D721Med (cell line): ENCODE results near the gene ACTL7A.

ENCODE experiments used
- DNase-seq: peaks from one replicate; pipeline ENCODE4 v3.0.0; 2011; ENCODE audit warnings: low spot score; ENCODE audit not compliant: insufficient read length
- FAIRE-seq: peaks from 2 replicates; lab custom pipeline; 2011; peaks lifted over from hg19 to GRCh38; lab: Jason Lieb, UNC
- TF ChIP-seq, protein P1 (sequence below): IDR thresholded peaks from 2 replicates; pipeline ENCODE4 v1.5.1; 2012; ENCODE audit warnings: mild to moderate bottlenecking, control low read depth; ENCODE audit not compliant: insufficient read depth; ENCODE audit errors: missing control alignments

Gene ACTL7A

DNA sequence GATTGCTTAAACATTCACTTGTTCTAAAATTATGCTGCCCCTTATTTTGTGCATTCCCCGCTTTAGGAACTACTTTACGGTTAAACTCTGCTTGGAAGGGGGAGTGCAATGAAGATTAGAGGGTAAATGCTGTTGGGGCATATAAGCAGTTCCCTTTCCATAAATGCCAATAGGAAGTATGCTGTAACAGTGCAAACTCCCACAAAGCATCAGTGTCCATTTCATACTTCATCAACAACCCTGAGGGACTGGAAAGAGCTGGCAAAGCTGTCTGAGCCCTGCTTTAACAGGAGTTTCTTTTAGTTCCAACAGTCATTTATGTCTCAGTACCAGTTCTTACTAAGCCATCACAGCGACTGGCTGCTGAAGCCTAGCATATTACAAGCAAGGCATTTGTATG lies 1.8 kb downstream of the ACTL7A start:
- FAIRE-seq (no peak), DNase-seq (no peak)
- TF ChIP-seq, protein P1, sequence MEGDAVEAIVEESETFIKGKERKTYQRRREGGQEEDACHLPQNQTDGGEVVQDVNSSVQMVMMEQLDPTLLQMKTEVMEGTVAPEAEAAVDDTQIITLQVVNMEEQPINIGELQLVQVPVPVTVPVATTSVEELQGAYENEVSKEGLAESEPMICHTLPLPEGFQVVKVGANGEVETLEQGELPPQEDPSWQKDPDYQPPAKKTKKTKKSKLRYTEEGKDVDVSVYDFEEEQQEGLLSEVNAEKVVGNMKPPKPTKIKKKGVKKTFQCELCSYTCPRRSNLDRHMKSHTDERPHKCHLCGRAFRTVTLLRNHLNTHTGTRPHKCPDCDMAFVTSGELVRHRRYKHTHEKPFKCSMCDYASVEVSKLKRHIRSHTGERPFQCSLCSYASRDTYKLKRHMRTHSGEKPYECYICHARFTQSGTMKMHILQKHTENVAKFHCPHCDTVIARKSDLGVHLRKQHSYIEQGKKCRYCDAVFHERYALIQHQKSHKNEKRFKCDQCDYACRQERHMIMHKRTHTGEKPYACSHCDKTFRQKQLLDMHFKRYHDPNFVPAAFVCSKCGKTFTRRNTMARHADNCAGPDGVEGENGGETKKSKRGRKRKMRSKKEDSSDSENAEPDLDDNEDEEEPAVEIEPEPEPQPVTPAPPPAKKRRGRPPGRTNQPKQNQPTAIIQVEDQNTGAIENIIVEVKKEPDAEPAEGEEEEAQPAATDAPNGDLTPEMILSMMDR, result no peak

DNA sequence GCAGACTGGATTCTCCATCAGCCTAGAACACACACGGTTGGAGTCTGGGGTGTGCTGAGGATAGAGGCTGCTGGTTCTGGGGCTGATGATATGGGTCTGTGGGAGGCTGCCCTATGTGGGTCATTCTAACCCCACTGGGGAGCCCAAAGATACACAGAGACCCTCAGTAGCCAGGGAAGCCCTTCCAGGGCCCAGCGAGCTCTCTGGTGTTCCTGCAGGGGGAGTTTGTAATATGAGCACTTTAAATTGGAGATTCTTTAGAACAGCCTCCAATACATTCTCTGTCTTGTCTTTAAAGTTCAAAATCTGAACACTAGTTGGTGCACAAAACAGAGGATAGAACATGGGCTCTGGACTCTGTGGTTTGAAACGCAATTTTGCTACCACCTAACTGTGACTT lies 2.4 kb downstream of the ACTL7A start:
- DNase-seq (no peak), FAIRE-seq (no peak)
- TF ChIP-seq, protein P1, result no peak

DNA sequence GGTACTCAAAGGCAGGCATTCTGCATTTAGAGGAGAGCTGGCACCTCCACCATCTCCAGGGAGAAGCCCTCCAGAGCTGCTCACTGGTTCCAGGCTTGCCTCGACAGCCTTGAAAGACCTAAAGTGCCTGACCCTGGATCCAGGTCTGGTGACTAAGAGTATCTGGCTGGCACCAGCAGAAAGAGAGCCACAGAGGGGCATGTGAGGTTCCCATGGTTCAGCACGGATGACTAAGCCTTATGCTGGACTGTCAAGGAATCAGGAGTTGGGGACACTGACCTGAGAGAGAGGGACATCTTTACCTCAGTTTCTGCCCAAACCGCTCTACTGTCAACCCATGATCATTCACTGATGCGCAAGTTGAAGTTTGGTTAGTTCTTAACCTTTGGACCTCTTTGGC lies 3.0 kb downstream of the ACTL7A start:
- TF ChIP-seq, protein P1, result no peak
- FAIRE-seq, result no peak

DNA sequence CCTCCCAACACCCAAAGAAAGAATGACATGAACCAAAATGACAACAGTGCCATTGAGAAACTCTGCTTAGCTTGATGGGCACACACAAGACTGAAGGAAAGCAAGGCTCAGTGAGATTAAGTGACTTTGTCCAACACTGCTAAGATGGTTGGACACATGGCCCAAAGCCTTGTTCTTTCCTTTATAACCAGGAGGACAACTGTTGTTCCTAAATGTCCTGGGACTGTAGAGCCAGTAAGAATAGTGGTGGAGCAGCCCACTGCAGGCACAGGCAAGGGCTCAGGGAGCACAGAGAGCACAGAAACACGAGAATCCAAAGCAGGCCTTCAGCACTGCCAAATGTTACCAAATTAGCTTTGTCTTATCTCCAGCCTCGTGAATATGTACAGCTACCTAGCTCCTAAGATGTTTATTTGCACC lies 3.9 kb downstream of the ACTL7A start:
- TF ChIP-seq, protein P1, result no peak
- FAIRE-seq (no peak), DNase-seq (no peak)

More for the DNA sequence above, 3.0 kb downstream of the ACTL7A start:
- DNase-seq, result no peak

DNA sequence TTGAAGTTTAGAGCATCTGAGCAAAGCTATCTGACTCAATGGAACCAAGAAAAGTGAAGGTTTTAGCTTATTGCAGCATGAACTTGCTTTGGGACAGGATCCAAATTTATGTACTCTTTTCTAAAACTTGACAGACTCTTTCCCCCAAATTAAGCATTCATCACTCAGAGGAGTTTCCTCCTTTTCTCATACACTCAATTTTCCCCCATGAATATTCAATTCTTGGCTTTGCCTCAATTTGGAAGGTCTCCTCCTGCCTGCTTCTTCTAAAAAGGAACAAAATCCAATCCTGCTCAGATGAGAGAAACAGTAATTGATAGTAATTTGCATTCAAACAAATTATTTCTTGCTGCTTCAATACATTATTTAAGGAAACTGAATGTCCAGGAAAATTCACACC lies 5.0 kb downstream of the ACTL7A start:
- DNase-seq, result no peak
- TF ChIP-seq, protein P1, result no peak
- no peak for FAIRE-seq

DNA sequence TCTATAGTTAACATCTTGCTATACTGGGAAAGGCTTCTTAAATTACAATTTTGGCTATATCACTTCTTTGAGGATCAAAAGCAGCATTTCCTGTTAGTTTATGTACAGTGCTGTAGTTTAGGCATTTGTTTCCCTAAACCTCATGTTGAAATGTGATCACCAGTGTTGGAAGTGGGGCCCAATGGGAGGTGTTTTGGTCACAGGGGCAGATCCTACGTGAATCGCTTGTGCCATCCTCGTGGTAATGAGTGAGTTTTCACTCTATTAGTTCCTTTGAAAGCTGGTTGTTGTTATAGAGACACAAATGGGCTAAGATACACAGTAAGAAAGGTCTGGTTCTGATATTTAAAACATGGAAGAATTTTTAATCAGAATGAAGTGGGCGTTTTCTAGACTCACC lies 5.8 kb downstream of the ACTL7A start:
- FAIRE-seq, result no peak
- TF ChIP-seq, protein P1, result no peak
- no peak for DNase-seq

DNA sequence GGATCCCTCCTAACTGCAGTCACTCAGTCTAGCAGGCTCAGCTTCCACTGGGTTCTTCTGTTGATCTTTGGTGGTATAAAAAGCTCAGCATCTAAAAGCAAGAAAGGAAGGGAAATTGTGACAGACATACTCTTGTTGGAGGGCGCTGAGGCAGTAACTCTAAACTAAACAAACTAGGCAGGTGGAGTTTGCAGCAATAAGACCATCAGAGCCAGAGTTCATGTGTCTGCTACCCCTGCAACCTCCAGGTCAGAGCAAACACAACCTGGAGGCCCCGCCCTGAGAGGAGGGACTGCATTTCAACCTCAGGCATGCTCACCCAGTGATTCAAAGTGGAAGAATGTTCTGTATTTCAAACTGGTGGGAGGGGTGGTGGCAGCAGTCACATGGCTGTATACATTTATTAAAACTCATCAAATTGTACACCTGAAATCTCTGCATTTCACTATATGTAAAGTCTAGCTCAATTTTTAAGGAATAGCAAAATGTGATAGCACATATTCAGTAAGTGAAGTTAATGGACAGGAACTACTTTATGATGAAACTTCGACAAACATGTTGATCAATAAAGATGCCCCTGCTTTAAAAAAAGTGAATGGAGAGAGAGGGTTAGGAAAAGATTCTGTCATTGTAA lies 7.1 kb downstream of the ACTL7A start:
- FAIRE-seq, result no peak
- TF ChIP-seq, protein P1, result no peak
- no peak for DNase-seq
